B cell (primary cell): ENCODE results near the gene PLEKHO2. TPM values are rescaled to one million over a fixed set of nuclear protein-coding genes. Genes with fewer than 3 reads are reported as not detected.
A peak's percentile ranks its signal among the peaks of the same experiment; 100 is the strongest.

ENCODE experiments used
- ATAC-seq: fragments of 200-7000 bp; cut with Tn5 transposase; one replicate; pipeline ENCODE4 v1.10.0; 2021; ENCODE audit warnings: low read depth, mild to moderate bottlenecking, moderate number of reproducible peaks, moderate library complexity
- CTCF ChIA-PET: fragments of 350-600 bp; sonication (Branson Sonifier 250); formaldehyde crosslinking; loops from one replicate; lab custom pipeline; 2021; ENCODE audit warnings: antibody characterized with exemption, inconsistent platforms; lab: Charles Lee
- POLR2A ChIA-PET: fragments of 350-600 bp; sonication (Branson Sonifier 250); formaldehyde crosslinking; loops from one replicate; lab custom pipeline; 2021; ENCODE audit warnings: antibody characterized with exemption; lab: Charles Lee
- DNase-seq: peaks from one replicate; pipeline ENCODE4 v3.0.0; 2013
- H2AFZ ChIP-seq: 2 replicates; pipeline ENCODE4 v1.6.1; 2012; ENCODE audit warnings: mild to moderate bottlenecking, low read depth, low read length; ENCODE audit not compliant: insufficient read depth, poor library complexity, severe bottlenecking
- H3K27ac ChIP-seq, 2 donors: 1 replicate in 1 of 2; 2 replicates in 1 of 2; pipeline ENCODE4 v1.5.1; 2012 to 2013; ENCODE audit warnings: low read length in 2 of 2, mild to moderate bottlenecking in 2 of 2, moderate library complexity in 1 of 2
- H3K27me3 ChIP-seq, 4 experiments: fragments of 200-600 bp in 1 of 4; sonication (generic) in 1 of 4; replicated peaks in 1 of 4; 1 replicate in 2 of 4; 2 replicates in 2 of 4; pipeline versions ENCODE4 v1.6.1 to v1.7.0; 2013 to 2016; ENCODE audit warnings: low read length in 3 of 4, mild to moderate bottlenecking in 2 of 4, mixed read lengths in 1 of 4, moderate library complexity in 1 of 4; ENCODE audit not compliant: insufficient read depth in 4 of 4, control insufficient read depth in 3 of 4; ENCODE audit errors: control extremely low read depth in 1 of 4
- H3K36me3 ChIP-seq, 2 experiments: replicated peaks in 1 of 2; 1 replicate in 1 of 2; 2 replicates in 1 of 2; pipeline versions ENCODE4 v1.6.1 to v1.7.1; 2013; ENCODE audit warnings: low read length in 1 of 2; ENCODE audit not compliant: insufficient read depth in 2 of 2, control insufficient read depth in 1 of 2; ENCODE audit errors: control extremely low read depth in 1 of 2, extremely low read depth in 1 of 2
- H3K4me1 ChIP-seq, 2 donors: fragments of 200-600 bp in 1 of 2; sonication (generic) in 1 of 2; 1 replicate in 1 of 2; 2 replicates in 1 of 2; pipeline versions ENCODE4 v1.5.1 to v1.6.1; 2013 to 2017; ENCODE audit warnings: low read length in 2 of 2; ENCODE audit not compliant: control insufficient read depth in 2 of 2, insufficient read depth in 2 of 2
- H3K4me2 ChIP-seq: replicated peaks from 2 replicates; pipeline ENCODE3; 2012; ENCODE audit warnings: mild to moderate bottlenecking, low read depth, low read length; ENCODE audit not compliant: poor library complexity, severe bottlenecking
- H3K4me3 ChIP-seq, 5 experiments: fragments of 200-600 bp in 1 of 5; sonication (generic) in 1 of 5; 1 replicate in 3 of 5; 2 replicates in 2 of 5; pipeline versions ENCODE4 v1.5.1 to v1.7.0; 2011 to 2016; ENCODE audit warnings: low read length in 4 of 5, mild to moderate bottlenecking in 4 of 5, low read depth in 2 of 5, control low read depth in 1 of 5, moderate library complexity in 1 of 5; ENCODE audit not compliant: insufficient read depth in 1 of 5; ENCODE audit errors: control extremely low read depth in 1 of 5, extremely low read depth in 1 of 5
- H3K79me2 ChIP-seq: fragments of 200-600 bp; sonication (generic); one replicate; pipeline ENCODE4 v1.6.0; 2016; ENCODE audit warnings: low read length; ENCODE audit not compliant: control insufficient read depth, insufficient read depth
- H3K9ac ChIP-seq: fragments of 200-600 bp; sonication (generic); 2 replicates; pipeline ENCODE4 v1.6.1; 2017; ENCODE audit warnings: mild to moderate bottlenecking, low read length, moderate library complexity
- H3K9me3 ChIP-seq, 3 donors: one replicate each; pipeline versions ENCODE4 v1.6.1 to v1.7.1; 2013; ENCODE audit warnings: low read length in 2 of 3; ENCODE audit not compliant: control insufficient read depth in 2 of 3, insufficient read depth in 1 of 3; ENCODE audit errors: control extremely low read depth in 1 of 3
- H4K20me1 ChIP-seq: 2 replicates; pipeline ENCODE4 v1.6.0; 2012; ENCODE audit warnings: mild to moderate bottlenecking, low read length; ENCODE audit not compliant: insufficient read depth, control insufficient read depth, poor library complexity, severe bottlenecking
- H3K27ac Mint-ChIP-seq: one replicate; pipeline ENCODE4 v1.8.0; 2021; ENCODE audit warnings: mixed read lengths
- H3K27me3 Mint-ChIP-seq: one replicate; pipeline ENCODE4 v1.8.0; 2021; ENCODE audit warnings: mixed read lengths
- H3K4me1 Mint-ChIP-seq: one replicate; pipeline ENCODE4 v1.8.0; 2021; ENCODE audit warnings: mixed read lengths
- H3K4me3 Mint-ChIP-seq: one replicate; pipeline ENCODE4 v1.8.0; 2021; ENCODE audit warnings: mixed read lengths
- H3K9me3 Mint-ChIP-seq: one replicate; pipeline ENCODE4 v1.8.0; 2022; ENCODE audit warnings: mixed read lengths; ENCODE audit not compliant: insufficient read depth
- EZH2 ChIP-seq: IDR thresholded peaks from 2 replicates; pipeline ENCODE4 v1.6.1; 2012; ENCODE audit warnings: borderline replicate concordance, low read depth, mild to moderate bottlenecking, moderate library complexity, low read length; ENCODE audit not compliant: insufficient read depth, poor library complexity, severe bottlenecking
- WGBS: methylation state at CpG from one replicate; pipeline ENCODE4 v1.1.5; 2013; ENCODE audit warnings: missing lambda C conversion rate; ENCODE audit not compliant: insufficient coverage; 5-methylcytosine and 5-hydroxymethylcytosine counted together
- intact Hi-C: fragments of 100-400 bp; cut with micrococcal nuclease; formaldehyde crosslinking; loops from one replicate; pipeline ENCODE4 v1.10.0; 2022
- polyA plus RNA-seq: library from polyadenylated mRNA; depleted of rRNA; stranded (reverse); fragments of >200 nt; gene quantifications from 2 replicates; pipeline ENCODE4 v1.2.3, GENCODE V29; 2012
- total RNA-seq, 2 donors: library from RNA; stranded (reverse); fragments of 120-200 nt in 1 of 2; gene quantifications; 1 replicate in 1 of 2; 2 replicates in 1 of 2; pipeline versions ENCODE4 v1.2.3 to v1.2.4, GENCODE V29; 2013 to 2022
- TF ChIP-seq, protein P1 (sequence below): fragments of 200-600 bp; IDR thresholded peaks from one replicate; pipeline ENCODE4 v1.8.0; 2022; ENCODE audit warnings: antibody characterized with exemption, mild to moderate bottlenecking

Gene PLEKHO2
- total and polyA plus RNA-seq, 2 donors (not counting 1 experiment from before 2014, with no cell fraction given) = 13.7 to 23.1 TPM

GRCh38 chr15:64911311-64912186 lies 69.8 kb downstream of the PLEKHO2 start, which contains the start of gene ANKDD1A:
TSS of gene ANKDD1A (plus strand) at chr15:64911902. CDS start at chr15:64911931, 29 bp downstream.
- Mint-ChIP-seq H3K4me1 (peaks cover 9% of the 10 kb centered on the region), H3K9me3 (no peaks in the 10 kb centered on the region), H3K27ac (no peak within 1 kb of the TSS), H3K4me3 (peak within 1 kb of the TSS; percentile 71), H3K27me3 (peaks cover 8% of the 10 kb centered on the region)
- Histone ChIP-seq H4K20me1 (no peaks in the 10 kb centered on the region), H3K4me1 (peaks cover 7 to 9% of the 10 kb centered on the region in 2 donors), H3K9ac (peak within 1 kb of the TSS; percentile 41), H3K36me3 (no peaks in the 10 kb centered on the region), H3K27ac (no peak within 1 kb of the TSS), H3K4me3 (peak within 1 kb of the TSS in 4 of 5 experiments; percentile 24 to 46 (median 42)), H3K27me3 (peaks cover 0 to 19% (median 4%) of the 10 kb centered on the region in 4 experiments), H2AFZ (peak within 1 kb of the TSS; percentile 65), H3K9me3 (no peaks in the 10 kb centered on the region), H3K79me2 (no peaks in the 10 kb centered on the region), H3K4me2 (peak within 1 kb of the TSS; percentile 78)
- ChIA-PET POLR2A (no interaction called here), CTCF (interaction anchor here (1.1 to 8.9 kb wide), 4 partner anchors 97 to 183 kb away, joined by 3 to 152 read pairs (median 9); no protein-coding TSS in a partner anchor)
- ATAC-seq = peak; percentile 80
- TF ChIP-seq, protein P1, sequence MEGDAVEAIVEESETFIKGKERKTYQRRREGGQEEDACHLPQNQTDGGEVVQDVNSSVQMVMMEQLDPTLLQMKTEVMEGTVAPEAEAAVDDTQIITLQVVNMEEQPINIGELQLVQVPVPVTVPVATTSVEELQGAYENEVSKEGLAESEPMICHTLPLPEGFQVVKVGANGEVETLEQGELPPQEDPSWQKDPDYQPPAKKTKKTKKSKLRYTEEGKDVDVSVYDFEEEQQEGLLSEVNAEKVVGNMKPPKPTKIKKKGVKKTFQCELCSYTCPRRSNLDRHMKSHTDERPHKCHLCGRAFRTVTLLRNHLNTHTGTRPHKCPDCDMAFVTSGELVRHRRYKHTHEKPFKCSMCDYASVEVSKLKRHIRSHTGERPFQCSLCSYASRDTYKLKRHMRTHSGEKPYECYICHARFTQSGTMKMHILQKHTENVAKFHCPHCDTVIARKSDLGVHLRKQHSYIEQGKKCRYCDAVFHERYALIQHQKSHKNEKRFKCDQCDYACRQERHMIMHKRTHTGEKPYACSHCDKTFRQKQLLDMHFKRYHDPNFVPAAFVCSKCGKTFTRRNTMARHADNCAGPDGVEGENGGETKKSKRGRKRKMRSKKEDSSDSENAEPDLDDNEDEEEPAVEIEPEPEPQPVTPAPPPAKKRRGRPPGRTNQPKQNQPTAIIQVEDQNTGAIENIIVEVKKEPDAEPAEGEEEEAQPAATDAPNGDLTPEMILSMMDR = no peak
- TF ChIP-seq EZH2 = no peak
- 9% methylated on average over 72 of the region's 72 CpGs for WGBS
- DNase-seq = peak; percentile 38
- intact Hi-C loops = no loop called here
